ENCODE results near the gene DMTF1. TPM values are rescaled to one million over a fixed set of nuclear protein-coding genes. Genes with fewer than 3 reads are reported as not detected.

DMTF1 gene
- total RNA-seq, 2 experiments from 2014 or later, result 111 to 197 TPM

- Histone ChIP-seq H3K4me2 (ENCODE audit: low read length) (no peak overlapping the region), H3K9me2 (ENCODE audit: insufficient read depth, low read length) (no peaks in the 10 kb centered on the region), H3K4me1 (ENCODE audit: insufficient read depth, low read length, poor library complexity, severe bottlenecking) (no peaks in the 10 kb centered on the region), H4K20me1 (ENCODE audit: insufficient read depth, low read length) (0 out of 2 replicates have a peak, but pooled peaks cover 4% of the 10 kb centered on the region), H3K9me3 (ENCODE audit: low read length) (no peaks in the 10 kb centered on the region), H3K79me2 (ENCODE audit: insufficient read depth, low read depth, low read length) (peaks cover 23% of the 10 kb centered on the region; the same call in 1 of the 2 replicates), H3K4me3 (ENCODE audit: low read depth, low read length, poor library complexity, severe bottlenecking) (no peak overlapping the region), H2AFZ (ENCODE audit: low read length) (no peak overlapping the region), H3K36me3 (ENCODE audit: insufficient read depth, low read length) (peaks cover 98% of the 10 kb centered on the region), H3K27ac (ENCODE audit: low read depth, low read length, poor library complexity, severe bottlenecking) (no peak overlapping the region)
- intact Hi-C loops (cut with micrococcal nuclease; ENCODE audit: unreplicated experiment), result no loop called here
- no TSS peak for BruUV-seq (replicated peaks)
- DNase-seq (ENCODE audit: low spot score), result no peak
- TF ChIP-seq CTCF (conservative IDR thresholded peaks at IDR 0.05; ENCODE audit: low read length), result no peak
- no peak for TF ChIP-seq EZH2phosphoT487 (IDR thresholded peaks at IDR 0.05; ENCODE audit: borderline replicate concordance, low read depth, low read length)
- ChIA-PET POLR2A (no interaction called here), CTCF (ENCODE audit: unreplicated experiment) (no interaction called here)
These were observed 26.9 kb downstream of the DMTF1 start for GRCh38 chr7:87179180-87179579.

- DNase-seq (ENCODE audit: low spot score), result no peak
- Histone ChIP-seq H3K4me3 (ENCODE audit: low read depth, low read length, poor library complexity, severe bottlenecking) (no peak overlapping the region), H3K9me3 (ENCODE audit: low read length) (no peaks in the 10 kb centered on the region), H3K27ac (ENCODE audit: low read depth, low read length, poor library complexity, severe bottlenecking) (no peak overlapping the region), H3K4me2 (ENCODE audit: low read length) (no peak overlapping the region), H3K36me3 (ENCODE audit: insufficient read depth, low read length) (peaks cover 100% of the 10 kb centered on the region), H3K4me1 (ENCODE audit: insufficient read depth, low read length, poor library complexity, severe bottlenecking) (peaks cover 9% of the 10 kb centered on the region), H2AFZ (ENCODE audit: low read length) (no peak overlapping the region), H4K20me1 (ENCODE audit: insufficient read depth, low read length) (peaks cover 12% of the 10 kb centered on the region; the same call in 1 of the 2 replicates), H3K79me2 (ENCODE audit: insufficient read depth, low read depth, low read length) (peaks cover 17% of the 10 kb centered on the region; the same call in 1 of the 2 replicates), H3K9me2 (ENCODE audit: insufficient read depth, low read length) (no peaks in the 10 kb centered on the region)
- ChIA-PET POLR2A (interaction anchor here (1.0 kb wide), 2 partner anchors 10 to 32 kb away, joined by 3 to 5 read pairs; no protein-coding TSS in a partner anchor), CTCF (ENCODE audit: unreplicated experiment) (no interaction called here)
- no TSS peak for BruUV-seq (replicated peaks)
- intact Hi-C loops (cut with micrococcal nuclease; ENCODE audit: unreplicated experiment), result no loop called here
- TF ChIP-seq EZH2phosphoT487 (IDR thresholded peaks at IDR 0.05; ENCODE audit: borderline replicate concordance, low read depth, low read length) (no peak), CTCF (conservative IDR thresholded peaks at IDR 0.05; ENCODE audit: low read length) (no peak)
These were observed 34.9 kb downstream of the DMTF1 start for GRCh38 chr7:87187120-87187519.

GRCh38 chr7:87188930-87189329, 36.7 kb downstream of the DMTF1 start:
- peaks cover 17% of the 10 kb centered on the region; the same call in 1 of the 2 replicates for H3K79me2 ChIP-seq (ENCODE audit: insufficient read depth, low read depth, low read length)
- no peak overlapping the region for H2AFZ ChIP-seq (ENCODE audit: low read length)
- no peaks in the 10 kb centered on the region for H3K9me3 ChIP-seq (ENCODE audit: low read length)
- TF ChIP-seq CTCF (conservative IDR thresholded peaks at IDR 0.05; ENCODE audit: low read length) (no peak), EZH2phosphoT487 (IDR thresholded peaks at IDR 0.05; ENCODE audit: borderline replicate concordance, low read depth, low read length) (no peak)
- H3K4me1 ChIP-seq (ENCODE audit: insufficient read depth, low read length, poor library complexity, severe bottlenecking), result peaks cover 9% of the 10 kb centered on the region
- POLR2A ChIA-PET, result interaction anchor here (1.1 kb wide), 1 partner anchor 14 kb away, joined by 5 read pairs; no protein-coding TSS in a partner anchor
- no peak overlapping the region for H3K4me3 ChIP-seq (ENCODE audit: low read depth, low read length, poor library complexity, severe bottlenecking)
- intact Hi-C loops (cut with micrococcal nuclease; ENCODE audit: unreplicated experiment), result no loop called here
- no peak for DNase-seq (ENCODE audit: low spot score)
- H3K4me2 ChIP-seq (ENCODE audit: low read length), result no peak overlapping the region
- CTCF ChIA-PET (ENCODE audit: unreplicated experiment), result no interaction called here
- peaks cover 100% of the 10 kb centered on the region for H3K36me3 ChIP-seq (ENCODE audit: insufficient read depth, low read length)
- no peaks in the 10 kb centered on the region for H3K9me2 ChIP-seq (ENCODE audit: insufficient read depth, low read length)
- peaks cover 12% of the 10 kb centered on the region; the same call in 1 of the 2 replicates for H4K20me1 ChIP-seq (ENCODE audit: insufficient read depth, low read length)
- BruUV-seq (replicated peaks), result no TSS peak
- no peak overlapping the region for H3K27ac ChIP-seq (ENCODE audit: low read depth, low read length, poor library complexity, severe bottlenecking)
